K562 (cell line): ENCODE results near the gene STK31. TPM values are rescaled to one million over a fixed set of nuclear protein-coding genes. Genes with fewer than 3 reads are reported as not detected.

ENCODE experiments used
- ATAC-seq: fragments of 200-7000 bp; cut with Tn5 transposase; 3 replicates; pipeline ENCODE4 v1.9.1; 2020; ENCODE audit warnings: moderate library complexity
- BruUV-seq: library from RNA; stranded (reverse); fragments of 400-500 nt; replicated peaks from 2 replicates; lab custom pipeline; 2021; lab: Mats Ljungman, UMichigan
- CTCF ChIA-PET: fragments of 300-600 bp; formaldehyde crosslinking; extraction: SDS; loops from one replicate; lab custom pipeline; 2021; ENCODE audit warnings: low intra/inter-chr PET ratio; lab: Yijun Ruan, JAX
- POLR2A ChIA-PET: fragments of 300-600, 350-650 bp; sonication (Branson Sonifier 250); formaldehyde crosslinking; extraction: SDS; loops from one replicate; lab custom pipeline; 2021; ENCODE audit warnings: antibody characterized with exemption, inconsistent platforms; lab: Yijun Ruan, JAX
- DNase-seq, 4 experiments: peaks; one replicate each; pipeline versions ENCODE4 v3.0.0 to v3.0.0-alpha.2; 2011 to 2018; ENCODE audit warnings: low spot score in 3 of 4, mixed read lengths in 3 of 4; ENCODE audit errors: extremely low read depth in 1 of 4
- FAIRE-seq: peaks from 2 replicates; lab custom pipeline; 2011; peaks lifted over from hg19 to GRCh38; lab: Jason Lieb, UNC
- H2AFZ ChIP-seq: 2 replicates; pipeline ENCODE4 v1.6.0; 2011; ENCODE audit warnings: low read depth, low read length, control low read depth, inconsistent platforms
- H3K27ac ChIP-seq: fragments of 200-600 bp; 3 replicates; pipeline ENCODE4 v1.8.0; 2011; ENCODE audit warnings: low read depth, mild to moderate bottlenecking, control low read depth, inconsistent platforms, low read length, moderate library complexity, mixed read lengths; ENCODE audit errors: extremely low read depth
- H3K27me3 ChIP-seq, 2 experiments: fragments of 300-600 bp in 1 of 2; 2 replicates in 1 of 2; 3 replicates in 1 of 2; pipeline versions ENCODE4 v1.6.0 to v1.8.0; 2011; ENCODE audit warnings: inconsistent platforms in 2 of 2, low read length in 2 of 2, mild to moderate bottlenecking in 1 of 2, mixed read lengths in 1 of 2, moderate library complexity in 1 of 2; ENCODE audit not compliant: control insufficient read depth in 2 of 2, insufficient read depth in 2 of 2
- H3K36me3 ChIP-seq: fragments of 300-600 bp; 3 replicates; pipeline ENCODE4 v1.8.0; 2011; ENCODE audit warnings: mild to moderate bottlenecking, low read length, inconsistent platforms; ENCODE audit not compliant: control insufficient read depth, insufficient read depth
- H3K4me1 ChIP-seq, 2 experiments: fragments of 200-600 bp in 1 of 2; replicated peaks in 1 of 2; 2 replicates in 1 of 2; 3 replicates in 1 of 2; pipeline versions ENCODE4 v1.5.1 to v1.8.0; 2011; ENCODE audit warnings: inconsistent platforms in 2 of 2, low read length in 2 of 2, mild to moderate bottlenecking in 1 of 2, mixed read lengths in 1 of 2, moderate library complexity in 1 of 2; ENCODE audit not compliant: control insufficient read depth in 2 of 2, insufficient read depth in 2 of 2
- H3K4me2 ChIP-seq: 2 replicates; pipeline ENCODE4 v1.6.1; 2011; ENCODE audit warnings: low read length, control low read depth, inconsistent platforms, mixed read lengths; ENCODE audit not compliant: insufficient read depth
- H3K4me3 ChIP-seq: fragments of 200-600 bp; sonication (generic), shearing (Covaris generic); 2 replicates; pipeline ENCODE4 v1.5.1; 2016; ENCODE audit warnings: control low read depth, inconsistent platforms
- H3K79me2 ChIP-seq: fragments of 200-600 bp; 3 replicates; pipeline ENCODE4 v1.8.0; 2011; ENCODE audit warnings: low read length, inconsistent platforms; ENCODE audit not compliant: control insufficient read depth, insufficient read depth
- H3K9ac ChIP-seq, 2 experiments: 2 replicates each; pipeline versions ENCODE4 v1.6.0 to v1.6.1; 2011; ENCODE audit warnings: low read depth in 2 of 2, low read length in 2 of 2, control low read depth in 1 of 2, inconsistent platforms in 1 of 2, mild to moderate bottlenecking in 1 of 2, mixed read lengths in 1 of 2; ENCODE audit not compliant: insufficient read depth in 1 of 2
- H3K9me1 ChIP-seq: one replicate; pipeline ENCODE4 v1.6.0; 2011; ENCODE audit warnings: inconsistent platforms, mild to moderate bottlenecking, low read length, moderate library complexity; ENCODE audit not compliant: control insufficient read depth, insufficient read depth
- H3K9me3 ChIP-seq: replicated peaks from 2 replicates; pipeline ENCODE4 v1.5.1; 2011; ENCODE audit warnings: low read depth, low read length, inconsistent platforms; ENCODE audit not compliant: control insufficient read depth, insufficient read depth
- H4K20me1 ChIP-seq: replicated peaks from 2 replicates; pipeline ENCODE4 v1.6.1; 2011; ENCODE audit warnings: low read length, inconsistent platforms, mixed read lengths; ENCODE audit not compliant: control insufficient read depth, insufficient read depth
- ARID2 ChIP-seq: fragments of 450-650 bp; IDR thresholded peaks from 2 replicates; pipeline ENCODE4 v1.6.1; 2017; ENCODE audit warnings: antibody characterized with exemption, mild to moderate bottlenecking
- GATAD2A ChIP-seq: fragments of 450-650 bp; IDR thresholded peaks from 2 replicates; pipeline ENCODE4 v1.6.1; 2017
- HBP1 ChIP-seq: fragments of 450-650 bp; formaldehyde crosslinking; IDR thresholded peaks from 2 replicates; pipeline ENCODE4 v1.4.0; 2022; ENCODE audit warnings: missing genetic modification characterization
- LEF1 ChIP-seq: fragments of 450-650 bp; IDR thresholded peaks from 2 replicates; pipeline ENCODE4 v1.6.1; 2016; ENCODE audit warnings: mild to moderate bottlenecking
- SIN3A ChIP-seq, 2 experiments: fragments of 150-350 bp in 1 of 2; IDR thresholded peaks; 2 replicates each; pipeline ENCODE4 v1.6.1; 2011 to 2016; ENCODE audit warnings: borderline replicate concordance in 2 of 2, low read depth in 2 of 2, low read length in 2 of 2, mild to moderate bottlenecking in 2 of 2, moderate library complexity in 2 of 2; ENCODE audit not compliant: control insufficient read depth in 1 of 2
- SOX6 ChIP-seq: fragments of 450-650 bp; IDR thresholded peaks from 2 replicates; pipeline ENCODE4 v1.6.1; 2014; ENCODE audit warnings: mild to moderate bottlenecking
- ZC3H4 ChIP-seq: sonication (generic); formaldehyde crosslinking; IDR thresholded peaks from 2 replicates; pipeline ENCODE4 v1.9.0; 2021; ENCODE audit warnings: missing genetic modification reagents, borderline replicate concordance
- ZNF165 ChIP-seq: fragments of 250-450 bp; sonication (Bioruptor Pico); IDR thresholded peaks from 2 replicates; pipeline ENCODE4 v1.4.0; 2020; ENCODE audit warnings: borderline replicate concordance
- ZNF57 ChIP-seq: fragments of 450-650 bp; formaldehyde crosslinking; IDR thresholded peaks from 2 replicates; pipeline ENCODE4 v1.4.0; 2020; ENCODE audit warnings: mild to moderate bottlenecking, moderate library complexity
- WGBS: fragments of 100-300 bp; shearing (Covaris generic); methylation state at CpG from one replicate; pipeline ENCODE4 v1.1.6; 2016; ENCODE audit warnings: low coverage, mixed read lengths; ENCODE audit not compliant: insufficient coverage; ENCODE audit errors: missing lambda C conversion rate; 5-methylcytosine and 5-hydroxymethylcytosine counted together
- in situ Hi-C: fragments of 300-500 bp; cut with MboI; formaldehyde crosslinking; loops from 4 replicates; pipeline ENCODE4 v1.15.0; 2018; ENCODE audit warnings: inconsistent platforms, mixed read lengths
- intact Hi-C: fragments of 100-400 bp; cut with micrococcal nuclease; formaldehyde crosslinking; loops from 2 replicates; pipeline ENCODE4 v1.14.2; 2022
- polyA plus RNA-seq, 8 experiments: library from polyadenylated mRNA; depleted of rRNA in 4 of 8; stranded (reverse) in 5 of 8; unstranded in 3 of 8; fragments of >200 nt; fragmentation: Nextera tagmentation in 2 of 8; fragmentation: Illumina TruSeq in 1 of 8; extraction: Ambion mirVana in 2 of 8; extraction: Trizol in 1 of 8; gene quantifications; 2 replicates each; pipeline versions ENCODE4 v1.2.1 to v1.2.3, GENCODE V29; 2011 to 2014; ENCODE audit warnings: inconsistent platforms in 1 of 8, missing spikeins in 1 of 8
- total RNA-seq, 7 experiments: library from RNA; depleted of rRNA in 6 of 7; stranded (reverse); fragments of >200 nt in 6 of 7; fragmentation: Illumina TruSeq in 2 of 7; extraction: Trizol in 2 of 7; gene quantifications; 2 replicates each; pipeline versions ENCODE4 v1.2.1 to v1.2.3, GENCODE V29; 2011 to 2021; ENCODE audit warnings: low replicate concordance in 1 of 7

The STK31 gene
- total and polyA plus RNA-seq, 9 of the 15 experiments (the other 6 are each of a cell fraction or from before 2014, with no cell fraction given), result 0.09 to 1.2 (median 0.26) TPM

GRCh38 chr7:23788843-23789242, 78.8 kb downstream of the STK31 start:
- H3K79me2 ChIP-seq, result no peaks in the 10 kb centered on the region
- H3K9me1 ChIP-seq, result no peaks in the 10 kb centered on the region
- H4K20me1 ChIP-seq, result no peaks in the 10 kb centered on the region
- BruUV-seq, result no TSS peak
- TF ChIP-seq GATAD2A (no peak), SIN3A (IDR thresholded peaks at IDR 0.05; ENCODE audit: borderline replicate concordance in 2 of 2, control insufficient read depth in 1 of 2, low read depth in 2 of 2, low read length in 2 of 2) (no peak), ZNF165 (CRISPR knock-in tag) (no peak), ZNF57 (CRISPR knock-in tag) (no peak), ARID2 (no peak), SOX6 (no peak), ZC3H4 (no peak), HBP1 (CRISPR knock-in tag) (no peak), LEF1 (no peak)
- CTCF ChIA-PET, result no interaction called here
- POLR2A ChIA-PET, result interaction anchor here (1.4 kb wide), 1 partner anchor 9 kb away, joined by 3 read pairs; no protein-coding TSS in a partner anchor
- in situ Hi-C loops, result no loop called here
- no peak overlapping the region for H3K4me3 ChIP-seq
- H3K4me2 ChIP-seq, result no peak overlapping the region
- ATAC-seq, result no peak
- H3K9me3 ChIP-seq, result 0 out of 2 replicates have a peak, but pooled peaks cover 1% of the 10 kb centered on the region
- FAIRE-seq, result no peak
- H3K27ac ChIP-seq, result no peak overlapping the region
- no peak for DNase-seq
- WGBS, result 13% methylated on average over 3 of the region's 3 CpGs
- H3K9ac ChIP-seq, result no peak overlapping the region
- intact Hi-C loops, result no loop called here
- no peaks in the 10 kb centered on the region for H3K4me1 ChIP-seq
- 0 out of 2 replicates have a peak overlapping the region, but pooled peaks have one; percentile 11 for H2AFZ ChIP-seq
- H3K27me3 ChIP-seq, result no peaks in the 10 kb centered on the region
- no peaks in the 10 kb centered on the region for H3K36me3 ChIP-seq
